Psoas muscle (tissue), 8 donors: ENCODE data around the gene RFXANK. TPM values are rescaled to one million over a fixed set of nuclear protein-coding genes. Genes with fewer than 3 reads are reported as not detected.

ENCODE experiments used
- ATAC-seq, 4 donors: fragments of 200-7000 bp; cut with Tn5 transposase; one replicate each; pipeline ENCODE4 v1.9.1; 2020; ENCODE audit warnings: moderate library complexity in 3 of 4, mild to moderate bottlenecking in 2 of 4
- DNase-seq, 2 donors: peaks; one replicate each; pipeline ENCODE4 v3.0.0-alpha.2; 2020
- H3K27ac ChIP-seq: fragments of 200-600 bp; one replicate; pipeline ENCODE4 v1.8.0; 2022
- H3K27me3 ChIP-seq, 3 donors: fragments of 200-600 bp in 1 of 3; one replicate each; pipeline versions ENCODE4 v1.6.1 to v1.8.0; 2013 to 2022; ENCODE audit warnings: low read length in 2 of 3, mild to moderate bottlenecking in 2 of 3, moderate library complexity in 1 of 3; ENCODE audit not compliant: insufficient read depth in 3 of 3
- H3K36me3 ChIP-seq, 2 donors: fragments of 200-600 bp in 1 of 2; one replicate each; pipeline versions ENCODE4 v1.6.1 to v1.8.0; 2013 to 2022; ENCODE audit warnings: low read depth in 1 of 2, mild to moderate bottlenecking in 1 of 2, moderate library complexity in 1 of 2; ENCODE audit not compliant: insufficient read depth in 1 of 2
- H3K4me1 ChIP-seq: fragments of 200-600 bp; one replicate; pipeline ENCODE4 v1.8.0; 2022
- H3K4me3 ChIP-seq: fragments of 200-600 bp; one replicate; pipeline ENCODE4 v1.8.0; 2022; ENCODE audit warnings: mild to moderate bottlenecking
- H3K9me3 ChIP-seq: fragments of 200-600 bp; one replicate; pipeline ENCODE4 v1.8.0; 2022
- WGBS, 3 donors: extraction: QIAGEN DNeasy Blood & Tissue Kit; methylation state at CpG; one replicate each; pipeline versions ENCODE4 v1.1.6 to v1.1.7; 2013; 5-methylcytosine and 5-hydroxymethylcytosine counted together
- intact Hi-C, 2 donors: fragments of 100-400 bp; cut with DNase I; formaldehyde crosslinking; loops; one replicate each; pipeline versions ENCODE4 v1.11.0 to v1.14.2; 2022
- polyA plus RNA-seq, 3 donors: library from polyadenylated mRNA; stranded (reverse); fragments of 200-250 nt; gene quantifications; one replicate each; pipeline ENCODE4 v1.2.3, GENCODE V29; 2013
- total RNA-seq, 4 donors: library from RNA; stranded (reverse); fragmentation: NEBNext Ultra II Directional in 2 of 4; extraction: Animal tissue kit (Norgen Biotek cat#: 25700) in 2 of 4; gene quantifications; one replicate each; pipeline versions ENCODE4 v1.2.1 to v1.2.4, GENCODE V29; 2021 to 2023
- TF ChIP-seq, protein P1 (sequence below): fragments of 200-600 bp; IDR thresholded peaks from one replicate; pipeline ENCODE4 v1.8.0; 2022; ENCODE audit warnings: antibody characterized with exemption
- donor health status: healthy with polysubstance abuse.
- donor health status: DM: no; HTN: no; CAD: no; lungs with moderate emphysema.
- donor health status: Bipolar disorder and iron deficiency.
- donor health status: healthy.
- donor health status: DM: yes; HTN: yes; CAD: no.
- donor health status: DM: no; HTN: no; CAD: no.
- donor health status: DM: no; HTN: no; CAD: no.
- donor health status: DM: yes; HTN: yes; CAD: no.

RFXANK gene
- total and polyA plus RNA-seq, 7 donors = 33.3 to 64.9 (median 50.8) TPM

DNA sequence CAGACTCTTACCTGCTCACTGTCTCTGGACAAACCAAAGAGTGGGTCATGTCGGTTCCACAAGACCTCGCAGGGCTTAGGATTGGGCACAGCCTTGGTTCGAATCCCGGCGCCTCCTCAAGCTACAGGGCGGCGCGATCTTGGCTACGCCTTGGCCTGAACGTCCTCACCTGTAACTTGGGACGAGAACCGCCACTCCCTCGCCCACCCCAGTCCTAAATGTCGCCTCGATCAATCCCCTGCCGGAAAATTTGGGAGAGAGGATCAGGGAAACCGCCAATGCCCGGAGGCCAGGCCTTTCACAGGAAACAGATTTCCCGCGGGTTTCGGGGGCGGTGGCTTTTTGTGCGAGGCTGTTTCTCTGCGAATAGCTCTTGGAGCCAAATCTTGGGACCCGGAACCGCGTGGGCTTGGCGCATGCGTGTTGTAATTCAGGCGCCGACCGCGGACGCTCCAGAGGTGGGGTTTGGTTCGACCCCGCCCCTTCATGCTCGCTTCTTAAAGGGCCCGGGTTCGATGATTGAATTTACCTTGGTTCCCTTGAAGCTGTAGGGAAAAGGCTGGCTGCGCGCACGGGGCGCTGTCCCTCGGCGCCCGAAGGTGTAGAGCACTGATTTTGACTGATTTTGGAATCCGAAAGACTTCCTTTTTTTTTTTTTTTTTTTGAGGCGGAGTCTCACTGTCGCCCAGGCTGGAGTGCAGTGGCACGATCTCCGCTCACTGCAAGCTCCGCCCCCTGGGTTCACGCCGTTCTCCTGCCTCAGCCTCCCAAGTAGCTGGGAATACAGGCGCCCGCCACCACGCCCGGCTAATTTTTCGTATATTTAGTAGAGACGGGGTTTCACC, 11.2 kb downstream of the RFXANK start, which contains the start of gene NR2C2AP:
Gene NR2C2AP (minus strand): TSS at position 403 of the 845 bp plus-strand sequence. CDS start 354 bp downstream, at position 49.
- peak within 1 kb of the TSS; percentile 80 for H3K4me3 ChIP-seq
- TF ChIP-seq, protein P1, sequence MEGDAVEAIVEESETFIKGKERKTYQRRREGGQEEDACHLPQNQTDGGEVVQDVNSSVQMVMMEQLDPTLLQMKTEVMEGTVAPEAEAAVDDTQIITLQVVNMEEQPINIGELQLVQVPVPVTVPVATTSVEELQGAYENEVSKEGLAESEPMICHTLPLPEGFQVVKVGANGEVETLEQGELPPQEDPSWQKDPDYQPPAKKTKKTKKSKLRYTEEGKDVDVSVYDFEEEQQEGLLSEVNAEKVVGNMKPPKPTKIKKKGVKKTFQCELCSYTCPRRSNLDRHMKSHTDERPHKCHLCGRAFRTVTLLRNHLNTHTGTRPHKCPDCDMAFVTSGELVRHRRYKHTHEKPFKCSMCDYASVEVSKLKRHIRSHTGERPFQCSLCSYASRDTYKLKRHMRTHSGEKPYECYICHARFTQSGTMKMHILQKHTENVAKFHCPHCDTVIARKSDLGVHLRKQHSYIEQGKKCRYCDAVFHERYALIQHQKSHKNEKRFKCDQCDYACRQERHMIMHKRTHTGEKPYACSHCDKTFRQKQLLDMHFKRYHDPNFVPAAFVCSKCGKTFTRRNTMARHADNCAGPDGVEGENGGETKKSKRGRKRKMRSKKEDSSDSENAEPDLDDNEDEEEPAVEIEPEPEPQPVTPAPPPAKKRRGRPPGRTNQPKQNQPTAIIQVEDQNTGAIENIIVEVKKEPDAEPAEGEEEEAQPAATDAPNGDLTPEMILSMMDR = no peak
- 6 to 7% (median 7%) methylated on average over 54 to 60 of the region's 60 CpGs for WGBS, 3 donors
- peak; percentile 93 to 96 for DNase-seq
- H3K9me3 ChIP-seq = no peaks in the 10 kb centered on the region
- peaks cover 0 to 3% (median 0%) of the 10 kb centered on the region in 3 donors for H3K27me3 ChIP-seq
- H3K36me3 ChIP-seq = peaks cover 0 to 37% of the 10 kb centered on the region in 2 donors
- ATAC-seq = peak; percentile 92 to 97 (median 92)
- H3K4me1 ChIP-seq = peaks cover 11% of the 10 kb centered on the region
- intact Hi-C loops = no loop called here
- peak within 1 kb of the TSS; percentile 83 for H3K27ac ChIP-seq

DNA sequence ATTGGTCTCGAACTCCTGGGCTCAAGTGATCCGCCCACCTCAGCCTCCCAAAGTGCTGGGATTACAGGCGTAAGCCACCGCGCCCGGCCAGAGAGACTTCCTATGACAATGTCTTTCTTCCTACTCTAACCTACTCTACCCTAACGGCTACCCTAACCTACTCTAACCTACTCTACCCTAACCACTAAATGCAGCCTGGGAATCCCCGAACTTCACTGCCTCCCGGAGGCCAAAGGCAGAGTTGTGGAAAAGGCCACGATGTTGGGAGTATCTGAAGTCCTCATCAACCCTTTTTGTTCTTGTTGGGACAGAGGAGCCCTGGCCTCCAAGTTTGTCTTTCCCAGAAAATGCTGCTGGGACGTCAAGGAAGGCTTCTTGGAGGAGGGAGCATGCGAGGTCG, 12.1 kb downstream of the RFXANK start:
- Histone ChIP-seq H3K27ac (no peak overlapping the region), H3K36me3 (peaks cover 0 to 27% of the 10 kb centered on the region in 2 donors), H3K4me3 (no peak overlapping the region), H3K4me1 (peaks cover 11% of the 10 kb centered on the region), H3K27me3 (peaks cover 0 to 3% (median 0%) of the 10 kb centered on the region in 3 donors), H3K9me3 (no peaks in the 10 kb centered on the region)
- WGBS, 3 donors = 71 to 77% (median 73%) methylated on average over 13 of the region's 13 CpGs
- TF ChIP-seq, protein P1 = no peak
- ATAC-seq = no peak
- no peak for DNase-seq
- intact Hi-C loops = no loop called here

DNA sequence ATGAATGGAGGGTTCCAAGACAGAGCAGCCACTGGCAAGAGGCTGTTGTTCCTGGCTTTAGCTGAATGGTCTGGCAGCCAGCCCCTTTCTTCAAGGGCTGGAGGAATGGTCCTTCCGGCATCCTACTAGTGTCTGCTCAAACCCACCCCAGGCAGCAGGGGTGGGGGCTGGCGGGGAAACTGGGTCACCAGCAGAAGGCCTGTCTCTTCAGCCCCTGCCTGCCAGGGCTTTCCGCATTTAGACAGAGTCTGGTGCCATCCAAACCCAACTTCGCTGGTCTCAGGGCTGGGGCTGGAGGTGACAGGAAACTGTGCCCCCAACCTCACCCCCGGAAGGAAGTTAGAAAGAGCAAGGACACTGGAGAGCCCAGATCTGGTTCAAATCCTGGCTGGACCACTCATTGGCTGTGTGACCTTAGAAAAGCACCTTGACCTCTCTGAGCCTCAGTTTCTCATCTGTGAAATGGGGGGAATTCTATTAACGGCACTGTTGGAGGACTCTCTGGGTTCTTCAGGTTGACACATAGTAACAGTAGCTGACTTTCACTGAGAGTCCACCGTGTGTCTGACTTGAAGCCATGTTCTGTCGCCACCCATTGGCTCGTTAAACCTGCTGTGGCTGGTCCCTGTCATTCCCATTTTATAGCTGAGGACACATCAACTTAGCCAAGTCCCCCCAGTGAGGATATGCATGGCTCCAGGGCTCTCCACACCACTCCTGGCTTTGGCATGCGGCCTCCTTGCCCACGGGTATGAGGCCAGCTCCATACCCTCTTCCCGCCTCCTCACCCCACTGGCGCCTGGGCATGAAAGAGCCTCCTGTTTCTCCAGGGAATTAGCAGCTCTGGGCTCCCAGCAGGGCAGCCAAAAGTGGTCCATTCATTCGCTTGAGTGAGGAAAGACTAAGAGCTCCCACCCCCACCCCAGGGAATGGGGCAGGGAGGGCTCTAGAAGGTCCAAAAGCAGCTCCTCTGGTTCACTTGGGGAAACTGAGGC, 13.7 kb downstream of the RFXANK start:
- H3K4me1 ChIP-seq = peaks cover 11% of the 10 kb centered on the region
- intact Hi-C loops = no loop called here
- H3K36me3 ChIP-seq = peaks cover 0 to 16% of the 10 kb centered on the region in 2 donors
- peaks cover 0 to 11% (median 3%) of the 10 kb centered on the region in 3 donors for H3K27me3 ChIP-seq
- no peak for ATAC-seq
- WGBS, 3 donors = 44 to 48% (median 46%) methylated on average over 13 to 14 of the region's 14 CpGs
- no peak overlapping the region for H3K4me3 ChIP-seq
- H3K9me3 ChIP-seq = no peaks in the 10 kb centered on the region
- H3K27ac ChIP-seq = no peak overlapping the region
- no peak for DNase-seq
- TF ChIP-seq, protein P1 = no peak

DNA sequence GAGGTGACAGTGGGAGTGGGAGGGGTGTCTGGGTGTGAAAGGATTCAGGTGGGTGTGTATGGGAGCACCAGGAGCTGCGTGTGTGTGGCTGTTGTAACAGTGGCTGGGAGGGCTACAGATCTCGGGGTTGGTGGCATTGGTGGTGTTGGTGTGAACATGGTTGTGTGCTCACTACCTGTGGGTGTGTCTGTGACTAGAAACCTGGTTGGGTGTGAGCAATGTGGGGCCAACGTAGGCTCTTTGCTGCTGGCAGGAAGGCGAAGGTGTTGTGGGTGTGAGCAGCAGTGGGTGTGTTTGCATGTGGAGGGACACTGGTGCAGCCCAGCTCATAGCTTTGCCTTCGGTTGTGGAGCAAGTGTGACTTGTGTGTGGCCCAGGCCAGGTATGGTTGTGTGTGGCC, 14.9 kb downstream of the RFXANK start:
- Histone ChIP-seq H3K27ac (no peak overlapping the region), H3K4me3 (no peak overlapping the region), H3K9me3 (no peaks in the 10 kb centered on the region), H3K27me3 (peaks cover 0 to 23% (median 9%) of the 10 kb centered on the region in 3 donors), H3K36me3 (peaks cover 0 to 4% of the 10 kb centered on the region in 2 donors), H3K4me1 (peaks cover 10% of the 10 kb centered on the region)
- intact Hi-C loops = no loop called here
- WGBS, 3 donors = 63 to 67% (median 64%) methylated on average over 5 of the region's 5 CpGs
- TF ChIP-seq, protein P1 = no peak
- ATAC-seq (no peak), DNase-seq (no peak)
